HG03045 (cell line): ENCODE measurements around the gene AIMP2.
"Not testable (repeated sequence)": the region's sequence is repeated elsewhere in the genome, so short reads cannot be mapped to it uniquely, and the experiment has no call there.

ENCODE experiments used
- ATAC-seq: cut with Tn5 transposase; IDR thresholded peaks from one replicate; pipeline ENCODE4 v1.9.1; 2021; ENCODE audit warnings: mild to moderate bottlenecking, moderate library complexity; ENCODE audit not compliant: unreplicated experiment

Gene AIMP2

GRCh38 chr7:6008668-6009611, at the start of gene AIMP2, which contains the start of gene PMS2:
Gene AIMP2 (plus strand): TSS chr7:6009272. CDS start chr7:6009364, 92 bp downstream.
Gene PMS2 (minus strand): TSS chr7:6009049. CDS start chr7:6009019, 30 bp downstream.
- ATAC-seq, result peak; percentile 97

- ATAC-seq, result not testable (repeated sequence)
These were observed 45.9 kb upstream of the AIMP2 start for GRCh38 chr7:5963205-5963604.

- not testable (repeated sequence) for ATAC-seq
These were observed 45.3 kb upstream of the AIMP2 start for GRCh38 chr7:5963810-5964209.

GRCh38 chr7:5970347-5970911, 38.6 kb upstream of the AIMP2 start, which contains the start of gene RSPH10B:
Gene RSPH10B (minus strand): TSS chr7:5970689. CDS start chr7:5967116, 3,573 bp downstream.
- ATAC-seq, result not testable (repeated sequence)

- ATAC-seq, result not testable (repeated sequence)
These were observed 35.5 kb upstream of the AIMP2 start for GRCh38 chr7:5973580-5973979.

GRCh38 chr7:5979680-5980314, 29.3 kb upstream of the AIMP2 start:
- ATAC-seq, result not testable (repeated sequence)

GRCh38 chr7:5987061-5987460, 22.0 kb upstream of the AIMP2 start:
- ATAC-seq, result not testable (repeated sequence)

GRCh38 chr7:5997210-5997808, 11.8 kb upstream of the AIMP2 start:
- ATAC-seq, result no peak

GRCh38 chr7:6007386-6007785, 1.7 kb upstream of the AIMP2 start:
- ATAC-seq, result no peak

GRCh38 chr7:6007835-6008590, 1.1 kb upstream of the AIMP2 start:
- ATAC-seq, result not testable (repeated sequence)

- not testable (repeated sequence) for ATAC-seq
These were observed 1.3 kb downstream of the AIMP2 start for GRCh38 chr7:6010370-6010769.

GRCh38 chr7:6011541-6011940, 2.5 kb downstream of the AIMP2 start:
- ATAC-seq, result no peak

GRCh38 chr7:6012355-6013104, 3.5 kb downstream of the AIMP2 start:
- ATAC-seq, result no peak

GRCh38 chr7:6015917-6016652, 7.0 kb downstream of the AIMP2 start:
- ATAC-seq, result no peak

- no peak for ATAC-seq
These were observed 7.5 kb downstream of the AIMP2 start for GRCh38 chr7:6016653-6016966.

GRCh38 chr7:6020371-6021286, 11.6 kb downstream of the AIMP2 start:
- no peak for ATAC-seq

GRCh38 chr7:6022707-6023106, 13.6 kb downstream of the AIMP2 start:
- ATAC-seq, result no peak

- ATAC-seq, result no peak
These were observed 14.9 kb downstream of the AIMP2 start for GRCh38 chr7:6023974-6024435.
